ENCODE data around the gene C1orf94. TPM values are rescaled to one million over a fixed set of nuclear protein-coding genes. Genes with fewer than 3 reads are reported as not detected.

C1orf94 gene
- total and polyA plus RNA-seq, 9 donors: not detected

DNA sequence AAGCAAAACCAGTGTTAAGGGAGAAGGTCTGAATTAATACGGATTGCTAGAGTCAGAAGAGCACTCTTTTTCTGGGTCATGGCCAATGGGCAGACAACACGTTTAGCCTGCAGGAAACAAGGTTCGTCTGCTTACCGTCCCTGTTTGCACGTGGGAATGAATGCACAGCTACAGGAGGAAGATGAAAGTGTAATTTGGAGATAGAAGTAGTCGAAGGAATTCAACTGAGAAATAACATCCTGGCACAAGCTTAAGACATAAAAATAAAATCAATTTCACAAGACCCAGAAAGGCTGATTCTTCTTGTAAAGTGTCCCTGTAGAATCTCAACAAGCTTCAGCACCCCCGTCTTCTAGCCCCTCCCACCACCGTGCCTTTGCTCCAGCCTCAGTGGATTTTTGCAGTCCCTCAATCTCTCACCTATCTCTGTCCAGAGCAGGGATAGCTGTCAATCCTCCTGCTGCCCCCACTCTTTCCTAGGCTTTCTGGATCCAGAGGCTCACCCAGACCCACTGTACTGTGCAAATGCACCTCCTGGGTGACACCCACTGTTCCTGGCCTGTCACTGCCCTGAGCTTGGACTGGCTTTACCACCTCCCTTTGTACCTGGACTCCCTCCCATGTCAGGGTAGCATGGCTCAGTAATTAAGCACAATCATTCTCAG is 60.6 kb downstream of the C1orf94 start:
- WGBS, 3 donors: 7 to 12% (median 11%) methylated on average over 8 of the region's 8 CpGs
- TF ChIP-seq POLR2A (IDR thresholded peaks at IDR 0.05) (no peak), EP300 (IDR thresholded peaks at IDR 0.05) (no peak)
- TF ChIP-seq, protein P1, sequence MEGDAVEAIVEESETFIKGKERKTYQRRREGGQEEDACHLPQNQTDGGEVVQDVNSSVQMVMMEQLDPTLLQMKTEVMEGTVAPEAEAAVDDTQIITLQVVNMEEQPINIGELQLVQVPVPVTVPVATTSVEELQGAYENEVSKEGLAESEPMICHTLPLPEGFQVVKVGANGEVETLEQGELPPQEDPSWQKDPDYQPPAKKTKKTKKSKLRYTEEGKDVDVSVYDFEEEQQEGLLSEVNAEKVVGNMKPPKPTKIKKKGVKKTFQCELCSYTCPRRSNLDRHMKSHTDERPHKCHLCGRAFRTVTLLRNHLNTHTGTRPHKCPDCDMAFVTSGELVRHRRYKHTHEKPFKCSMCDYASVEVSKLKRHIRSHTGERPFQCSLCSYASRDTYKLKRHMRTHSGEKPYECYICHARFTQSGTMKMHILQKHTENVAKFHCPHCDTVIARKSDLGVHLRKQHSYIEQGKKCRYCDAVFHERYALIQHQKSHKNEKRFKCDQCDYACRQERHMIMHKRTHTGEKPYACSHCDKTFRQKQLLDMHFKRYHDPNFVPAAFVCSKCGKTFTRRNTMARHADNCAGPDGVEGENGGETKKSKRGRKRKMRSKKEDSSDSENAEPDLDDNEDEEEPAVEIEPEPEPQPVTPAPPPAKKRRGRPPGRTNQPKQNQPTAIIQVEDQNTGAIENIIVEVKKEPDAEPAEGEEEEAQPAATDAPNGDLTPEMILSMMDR (IDR thresholded peaks at IDR 0.05): no peak
- H3K4me3 ChIP-seq: no peak overlapping the region
- no peaks in the 10 kb centered on the region for H3K4me1 ChIP-seq (ENCODE audit: insufficient read depth)
- intact Hi-C loops (cut with DNase I): no loop called here
- H3K36me3 ChIP-seq: no peaks in the 10 kb centered on the region
- H3K9me3 ChIP-seq: no peaks in the 10 kb centered on the region
- no peak overlapping the region for H3K27ac ChIP-seq
- H3K27me3 ChIP-seq: no peaks in the 10 kb centered on the region
- DNase-seq: no peak

DNA sequence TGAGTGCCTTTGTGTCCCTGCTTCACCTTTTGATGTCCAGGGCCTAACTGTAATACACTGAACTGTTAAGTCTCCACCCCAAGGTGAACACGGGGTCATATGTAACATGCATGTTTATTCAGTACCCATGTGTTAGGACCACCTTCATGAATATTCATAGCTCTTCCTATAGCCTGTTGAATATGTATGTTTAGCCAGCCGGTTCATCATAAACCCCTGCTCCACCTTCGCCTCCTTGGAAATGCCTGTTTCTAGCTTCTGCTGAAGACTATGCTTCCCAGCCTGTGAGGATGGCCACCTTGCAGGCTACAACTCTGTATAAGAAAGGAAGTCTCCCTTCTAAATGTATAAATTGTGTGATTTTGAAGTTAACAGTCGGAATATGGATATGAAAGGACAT is 69.3 kb downstream of the C1orf94 start:
- H3K27me3 ChIP-seq: no peaks in the 10 kb centered on the region
- H3K36me3 ChIP-seq: no peaks in the 10 kb centered on the region
- 70 to 78% (median 74%) methylated on average over 4 of the region's 4 CpGs for WGBS, 3 donors
- intact Hi-C loops (cut with DNase I): no loop called here
- TF ChIP-seq EP300 (IDR thresholded peaks at IDR 0.05) (no peak), POLR2A (IDR thresholded peaks at IDR 0.05) (no peak)
- TF ChIP-seq, protein P1 (IDR thresholded peaks at IDR 0.05): no peak
- no peak for DNase-seq
- no peak overlapping the region for H3K27ac ChIP-seq
- no peak overlapping the region for H3K4me3 ChIP-seq
- no peaks in the 10 kb centered on the region for H3K9me3 ChIP-seq
- H3K4me1 ChIP-seq (ENCODE audit: insufficient read depth): no peaks in the 10 kb centered on the region

DNA sequence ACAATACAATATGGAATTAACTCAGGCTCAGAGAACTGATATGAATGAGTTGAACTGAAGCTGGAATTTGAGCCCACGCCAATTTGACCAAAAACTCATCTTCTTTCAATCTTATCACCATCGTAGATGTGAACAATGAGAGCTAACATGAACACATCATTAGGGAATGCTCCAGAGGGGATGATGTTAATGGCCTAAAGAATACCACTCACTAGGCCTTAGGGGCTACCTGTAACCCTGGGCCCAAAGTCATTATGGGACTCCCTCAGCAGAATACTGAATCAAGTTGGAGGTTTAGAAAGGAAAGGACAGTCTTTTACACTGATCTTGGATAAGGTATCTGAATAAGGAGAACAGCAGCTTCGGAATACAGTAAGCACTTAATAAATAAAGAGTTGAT is 73.6 kb downstream of the C1orf94 start:
- WGBS, 3 donors: 49 to 62% (median 55%) methylated on average over 3 of the region's 3 CpGs
- Histone ChIP-seq H3K27ac (no peak overlapping the region), H3K4me3 (no peak overlapping the region), H3K27me3 (no peaks in the 10 kb centered on the region), H3K36me3 (no peaks in the 10 kb centered on the region), H3K9me3 (no peaks in the 10 kb centered on the region), H3K4me1 (ENCODE audit: insufficient read depth) (no peaks in the 10 kb centered on the region)
- intact Hi-C loops (cut with DNase I): no loop called here
- no peak for DNase-seq
- TF ChIP-seq EP300 (IDR thresholded peaks at IDR 0.05) (no peak), POLR2A (IDR thresholded peaks at IDR 0.05) (no peak)
- TF ChIP-seq, protein P1 (IDR thresholded peaks at IDR 0.05): no peak

DNA sequence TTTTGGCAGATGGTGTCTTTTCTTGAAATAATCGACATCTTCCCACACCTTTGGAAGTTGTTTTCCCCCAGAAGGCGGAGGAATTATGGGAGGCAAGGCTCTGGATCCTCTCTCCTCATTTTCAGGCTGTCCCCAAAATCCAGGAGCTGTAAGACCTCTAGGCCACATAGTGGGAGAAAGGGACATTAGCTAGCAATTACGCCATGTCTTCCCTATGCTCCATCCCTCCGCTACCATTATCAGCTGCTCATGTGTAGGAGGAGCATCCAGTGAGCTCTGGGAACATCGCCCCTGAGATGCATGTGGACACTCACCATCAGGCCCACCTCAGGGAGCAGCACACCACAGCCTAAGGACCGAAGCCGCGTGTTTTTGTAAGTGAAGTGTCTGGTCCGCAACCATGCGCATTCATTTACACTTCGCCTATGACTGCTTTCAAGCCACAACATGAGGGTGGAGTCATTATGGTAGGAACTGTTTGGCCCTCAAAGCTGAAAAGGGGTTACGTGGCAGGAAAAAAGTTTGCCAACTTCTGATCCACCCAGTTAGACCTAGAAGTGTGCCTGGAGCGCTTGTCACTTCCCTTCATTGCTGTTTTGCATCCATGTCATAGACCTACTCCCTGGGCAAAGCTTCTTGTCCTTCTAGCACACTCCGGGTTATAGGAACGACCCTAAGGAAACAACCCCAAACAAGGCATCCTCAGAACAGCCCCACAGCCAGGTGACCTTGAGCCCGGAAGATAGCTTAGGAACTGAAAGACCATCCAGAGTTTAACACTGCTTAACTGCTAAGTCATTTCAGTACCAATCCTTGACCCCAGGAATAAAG is 85.5 kb downstream of the C1orf94 start:
- H3K36me3 ChIP-seq: no peaks in the 10 kb centered on the region
- H3K27me3 ChIP-seq: no peaks in the 10 kb centered on the region
- intact Hi-C loops (cut with DNase I): no loop called here
- H3K4me3 ChIP-seq: no peak overlapping the region
- H3K27ac ChIP-seq: no peak overlapping the region
- WGBS, 3 donors: 72 to 82% (median 73%) methylated on average over 16 of the region's 16 CpGs
- H3K4me1 ChIP-seq (ENCODE audit: insufficient read depth): no peaks in the 10 kb centered on the region
- DNase-seq: no peak
- no peak for TF ChIP-seq EP300 (IDR thresholded peaks at IDR 0.05)
- no peak for TF ChIP-seq POLR2A (IDR thresholded peaks at IDR 0.05)
- TF ChIP-seq, protein P1 (IDR thresholded peaks at IDR 0.05): no peak
- no peaks in the 10 kb centered on the region for H3K9me3 ChIP-seq

Data from ovary (tissue), 9 donors.